Loucy (cell line): Measurements from ENCODE around the gene CEP44.
"Not testable (repeated sequence)": the region's sequence is repeated elsewhere in the genome, so short reads cannot be mapped to it uniquely, and the experiment has no call there.

Source experiments
- H2AFZ ChIP-seq: fragments of 200-600 bp; sonication (generic); 2 replicates; pipeline ENCODE4 v1.6.0; 2016; ENCODE audit warnings: antibody characterized with exemption, mild to moderate bottlenecking, low read length, moderate library complexity
- H3F3A ChIP-seq: fragments of 200-600 bp; 2 replicates; pipeline ENCODE4 v1.6.0; 2016; ENCODE audit warnings: antibody characterized with exemption, low read depth, mild to moderate bottlenecking
- H3K27me3 ChIP-seq: fragments of 200-600 bp; sonication (generic); 2 replicates; pipeline ENCODE4 v1.6.1; 2014; ENCODE audit warnings: low read length, mild to moderate bottlenecking; ENCODE audit not compliant: insufficient read depth, poor library complexity, severe bottlenecking
- H3K36me3 ChIP-seq: fragments of 200-600 bp; sonication (generic); 2 replicates; pipeline ENCODE4 v1.6.1; 2016; ENCODE audit warnings: low read length; ENCODE audit not compliant: insufficient read depth
- H3K4me1 ChIP-seq: fragments of 200-600 bp; sonication (generic); 2 replicates; pipeline ENCODE4 v1.5.1; 2014; ENCODE audit warnings: low read length, mild to moderate bottlenecking; ENCODE audit not compliant: insufficient read depth, poor library complexity, severe bottlenecking
- H3K4me2 ChIP-seq: fragments of 200-600 bp; sonication (generic); 2 replicates; pipeline ENCODE4 v1.6.0; 2014; ENCODE audit warnings: antibody characterized with exemption, low read length, low read depth, mild to moderate bottlenecking; ENCODE audit not compliant: poor library complexity, severe bottlenecking
- H3K4me3 ChIP-seq: fragments of 200-600 bp; sonication (generic); 2 replicates; pipeline ENCODE4 v1.5.1; 2014; ENCODE audit warnings: low read length, mild to moderate bottlenecking, mixed read lengths; ENCODE audit not compliant: poor library complexity, severe bottlenecking
- H3K79me2 ChIP-seq: fragments of 200-600 bp; sonication (generic); 2 replicates; pipeline ENCODE4 v1.6.1; 2014; ENCODE audit warnings: low read length; ENCODE audit not compliant: insufficient read depth
- H3K9ac ChIP-seq: fragments of 200-600 bp; sonication (generic); 2 replicates; pipeline ENCODE4 v1.6.0; 2014; ENCODE audit warnings: mild to moderate bottlenecking, low read depth, low read length, moderate library complexity; ENCODE audit not compliant: poor library complexity, severe bottlenecking
- H3K9me2 ChIP-seq: fragments of 200-600 bp; sonication (generic); replicated peaks from 2 replicates; pipeline ENCODE4 v1.6.1; 2016; ENCODE audit warnings: low read depth, low read length, mixed read lengths
- H3K9me3 ChIP-seq: fragments of 200-600 bp; sonication (generic); 2 replicates; pipeline ENCODE4 v1.6.1; 2014; ENCODE audit warnings: mild to moderate bottlenecking, antibody characterized with exemption, low read length, low read depth; ENCODE audit not compliant: insufficient read depth
- H4K20me1 ChIP-seq: fragments of 200-600 bp; sonication (generic); 2 replicates; pipeline ENCODE4 v1.6.0; 2014; ENCODE audit warnings: antibody characterized with exemption, low read length, mild to moderate bottlenecking; ENCODE audit not compliant: insufficient read depth, poor library complexity, severe bottlenecking
- CTCF ChIP-seq: fragments of 200-600 bp; sonication (generic); conservative IDR thresholded peaks from 2 replicates; pipeline ENCODE4 v1.5.1; 2014; ENCODE audit warnings: mild to moderate bottlenecking, antibody characterized with exemption, low read length
- EZH2phosphoT487 ChIP-seq: fragments of 200-600 bp; IDR thresholded peaks from 2 replicates; pipeline ENCODE4 v1.6.1; 2018; ENCODE audit warnings: antibody characterized with exemption, mild to moderate bottlenecking, moderate library complexity, borderline replicate concordance

The CEP44 gene

GRCh38 chr4:174260099-174260498 is 23.6 kb upstream of the CEP44 start:
- H3F3A ChIP-seq = no peaks in the 10 kb centered on the region
- H3K4me2 ChIP-seq = no peak overlapping the region
- H3K79me2 ChIP-seq = peaks cover 15% of the 10 kb centered on the region; the same call in 1 of the 2 replicates
- no peaks in the 10 kb centered on the region for H3K9me3 ChIP-seq
- no peak overlapping the region for H2AFZ ChIP-seq
- H3K4me3 ChIP-seq = no peak overlapping the region
- no peaks in the 10 kb centered on the region for H3K9me2 ChIP-seq
- H3K27me3 ChIP-seq = no peaks in the 10 kb centered on the region
- peaks cover 28% of the 10 kb centered on the region for H3K36me3 ChIP-seq
- TF ChIP-seq CTCF (no peak), EZH2phosphoT487 (no peak)
- no peak overlapping the region for H3K9ac ChIP-seq
- no peaks in the 10 kb centered on the region for H3K4me1 ChIP-seq
- H4K20me1 ChIP-seq = no peaks in the 10 kb centered on the region

DNA sequence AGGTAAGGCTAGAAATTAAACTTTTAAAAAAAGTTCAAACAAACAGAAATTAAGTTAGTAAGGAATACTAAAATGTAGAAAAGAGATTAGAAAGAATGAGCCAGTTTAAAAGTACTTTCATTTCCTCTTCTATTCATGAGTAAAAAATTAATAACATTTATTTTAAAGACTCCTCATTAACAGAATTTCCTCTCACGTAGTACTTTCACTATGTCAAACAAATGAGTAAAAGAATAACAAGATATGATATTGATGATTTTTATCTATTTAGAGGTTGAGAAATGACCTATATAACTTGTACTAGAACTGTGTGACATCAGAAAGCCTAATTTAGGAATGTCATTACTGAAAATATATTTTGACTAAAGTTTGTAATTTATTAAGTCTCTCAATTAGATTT is 22.3 kb upstream of the CEP44 start:
- H4K20me1 ChIP-seq, H3K4me1 ChIP-seq, H2AFZ ChIP-seq, H3K4me2 ChIP-seq, H3K9me3 ChIP-seq, H3K9me2 ChIP-seq, H3K9ac ChIP-seq, H3K4me3 ChIP-seq, H3F3A ChIP-seq, H3K27me3 ChIP-seq: not testable (repeated sequence)
- Histone ChIP-seq H3K36me3 (peaks cover 26% of the 10 kb centered on the region), H3K79me2 (peaks cover 22% of the 10 kb centered on the region; the same call in 1 of the 2 replicates)

GRCh38 chr4:174262624-174263444 is 20.9 kb upstream of the CEP44 start:
- Histone ChIP-seq H3K4me3 (no peak overlapping the region), H3K79me2 (peaks cover 29% of the 10 kb centered on the region; the same call in 1 of the 2 replicates), H3K27me3 (no peaks in the 10 kb centered on the region), H3K9me2 (no peaks in the 10 kb centered on the region), H3K9me3 (no peaks in the 10 kb centered on the region), H4K20me1 (no peaks in the 10 kb centered on the region), H2AFZ (no peak overlapping the region), H3K36me3 (peaks cover 19% of the 10 kb centered on the region), H3K4me1 (no peaks in the 10 kb centered on the region), H3F3A (no peaks in the 10 kb centered on the region), H3K4me2 (no peak overlapping the region), H3K9ac (no peak overlapping the region)
- TF ChIP-seq EZH2phosphoT487 (no peak), CTCF (no peak)

GRCh38 chr4:174263445-174263736 is 20.3 kb upstream of the CEP44 start:
- H2AFZ ChIP-seq = no peak overlapping the region
- H3K9ac ChIP-seq = no peak overlapping the region
- no peak for TF ChIP-seq CTCF
- TF ChIP-seq EZH2phosphoT487 = no peak
- H3K36me3 ChIP-seq = peaks cover 15% of the 10 kb centered on the region
- H3K4me3 ChIP-seq = no peak overlapping the region
- no peaks in the 10 kb centered on the region for H4K20me1 ChIP-seq
- H3K4me2 ChIP-seq = no peak overlapping the region
- no peaks in the 10 kb centered on the region for H3F3A ChIP-seq
- H3K79me2 ChIP-seq = peaks cover 33% of the 10 kb centered on the region; the same call in 1 of the 2 replicates
- H3K4me1 ChIP-seq = no peaks in the 10 kb centered on the region
- no peaks in the 10 kb centered on the region for H3K9me2 ChIP-seq
- no peaks in the 10 kb centered on the region for H3K27me3 ChIP-seq
- no peaks in the 10 kb centered on the region for H3K9me3 ChIP-seq
